ENCODE data around the gene BAG2. TPM values are rescaled to one million over a fixed set of nuclear protein-coding genes. Genes with fewer than 3 reads are reported as not detected.

The BAG2 gene
- total and polyA plus RNA-seq, 10 of the 15 experiments (the other 5 are each of a cell fraction or from before 2014, with no cell fraction given): 7.7 to 17.6 (median 9.6) TPM

- 96% methylated on average over 5 of the region's 5 CpGs for WGBS (ENCODE audit: insufficient coverage, insufficient replicate concordance, low lambda C conversion rate, missing lambda C conversion rate)
- TF ChIP-seq MXI1 (IDR thresholded peaks at IDR 0.05; ENCODE audit: low read depth, low read length) (no peak), HDGF (IDR thresholded peaks at IDR 0.05) (no peak), NBN (IDR thresholded peaks at IDR 0.05) (no peak), CTCF (IDR thresholded peaks at IDR 0.05 in 2 of 3, conservative IDR thresholded peaks at IDR 0.05 in 1 of 3; ENCODE audit: control insufficient read depth in 2 of 3, extremely low read depth in 1 of 3, insufficient read depth in 1 of 3, low read depth in 3 of 3, low read length in 3 of 3) (no peak), YY1 (IDR thresholded peaks at IDR 0.05; ENCODE audit: low read depth, low read length) (no peak), REST (IDR thresholded peaks at IDR 0.05; ENCODE audit: low read depth, low read length) (no peak), POU2F2 (IDR thresholded peaks at IDR 0.05; ENCODE audit: borderline replicate concordance, low read depth, low read length) (no peak), ZBED1 (IDR thresholded peaks at IDR 0.05; ENCODE audit: borderline replicate concordance) (no peak), RAD51 (IDR thresholded peaks at IDR 0.05) (no peak)
- TF ChIP-seq, protein P1, sequence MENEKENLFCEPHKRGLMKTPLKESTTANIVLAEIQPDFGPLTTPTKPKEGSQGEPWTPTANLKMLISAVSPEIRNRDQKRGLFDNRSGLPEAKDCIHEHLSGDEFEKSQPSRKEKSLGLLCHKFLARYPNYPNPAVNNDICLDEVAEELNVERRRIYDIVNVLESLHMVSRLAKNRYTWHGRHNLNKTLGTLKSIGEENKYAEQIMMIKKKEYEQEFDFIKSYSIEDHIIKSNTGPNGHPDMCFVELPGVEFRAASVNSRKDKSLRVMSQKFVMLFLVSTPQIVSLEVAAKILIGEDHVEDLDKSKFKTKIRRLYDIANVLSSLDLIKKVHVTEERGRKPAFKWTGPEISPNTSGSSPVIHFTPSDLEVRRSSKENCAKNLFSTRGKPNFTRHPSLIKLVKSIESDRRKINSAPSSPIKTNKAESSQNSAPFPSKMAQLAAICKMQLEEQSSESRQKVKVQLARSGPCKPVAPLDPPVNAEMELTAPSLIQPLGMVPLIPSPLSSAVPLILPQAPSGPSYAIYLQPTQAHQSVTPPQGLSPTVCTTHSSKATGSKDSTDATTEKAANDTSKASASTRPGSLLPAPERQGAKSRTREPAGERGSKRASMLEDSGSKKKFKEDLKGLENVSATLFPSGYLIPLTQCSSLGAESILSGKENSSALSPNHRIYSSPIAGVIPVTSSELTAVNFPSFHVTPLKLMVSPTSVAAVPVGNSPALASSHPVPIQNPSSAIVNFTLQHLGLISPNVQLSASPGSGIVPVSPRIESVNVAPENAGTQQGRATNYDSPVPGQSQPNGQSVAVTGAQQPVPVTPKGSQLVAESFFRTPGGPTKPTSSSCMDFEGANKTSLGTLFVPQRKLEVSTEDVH (IDR thresholded peaks at IDR 0.05; ENCODE audit: low read depth, partially characterized antibody): no peak
- TF ChIP-seq, protein P2, sequence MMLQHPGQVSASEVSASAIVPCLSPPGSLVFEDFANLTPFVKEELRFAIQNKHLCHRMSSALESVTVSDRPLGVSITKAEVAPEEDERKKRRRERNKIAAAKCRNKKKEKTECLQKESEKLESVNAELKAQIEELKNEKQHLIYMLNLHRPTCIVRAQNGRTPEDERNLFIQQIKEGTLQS (IDR thresholded peaks at IDR 0.05; ENCODE audit: borderline replicate concordance, extremely low read depth, low read depth, low read length): no peak
- TF ChIP-seq, protein P3, sequence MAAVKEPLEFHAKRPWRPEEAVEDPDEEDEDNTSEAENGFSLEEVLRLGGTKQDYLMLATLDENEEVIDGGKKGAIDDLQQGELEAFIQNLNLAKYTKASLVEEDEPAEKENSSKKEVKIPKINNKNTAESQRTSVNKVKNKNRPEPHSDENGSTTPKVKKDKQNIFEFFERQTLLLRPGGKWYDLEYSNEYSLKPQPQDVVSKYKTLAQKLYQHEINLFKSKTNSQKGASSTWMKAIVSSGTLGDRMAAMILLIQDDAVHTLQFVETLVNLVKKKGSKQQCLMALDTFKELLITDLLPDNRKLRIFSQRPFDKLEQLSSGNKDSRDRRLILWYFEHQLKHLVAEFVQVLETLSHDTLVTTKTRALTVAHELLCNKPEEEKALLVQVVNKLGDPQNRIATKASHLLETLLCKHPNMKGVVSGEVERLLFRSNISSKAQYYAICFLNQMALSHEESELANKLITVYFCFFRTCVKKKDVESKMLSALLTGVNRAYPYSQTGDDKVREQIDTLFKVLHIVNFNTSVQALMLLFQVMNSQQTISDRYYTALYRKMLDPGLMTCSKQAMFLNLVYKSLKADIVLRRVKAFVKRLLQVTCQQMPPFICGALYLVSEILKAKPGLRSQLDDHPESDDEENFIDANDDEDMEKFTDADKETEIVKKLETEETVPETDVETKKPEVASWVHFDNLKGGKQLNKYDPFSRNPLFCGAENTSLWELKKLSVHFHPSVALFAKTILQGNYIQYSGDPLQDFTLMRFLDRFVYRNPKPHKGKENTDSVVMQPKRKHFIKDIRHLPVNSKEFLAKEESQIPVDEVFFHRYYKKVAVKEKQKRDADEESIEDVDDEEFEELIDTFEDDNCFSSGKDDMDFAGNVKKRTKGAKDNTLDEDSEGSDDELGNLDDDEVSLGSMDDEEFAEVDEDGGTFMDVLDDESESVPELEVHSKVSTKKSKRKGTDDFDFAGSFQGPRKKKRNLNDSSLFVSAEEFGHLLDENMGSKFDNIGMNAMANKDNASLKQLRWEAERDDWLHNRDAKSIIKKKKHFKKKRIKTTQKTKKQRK (IDR thresholded peaks at IDR 0.05; ENCODE audit: low read depth, low read length): no peak
Measured at GRCh38 chr6:57147401-57147800, 24.7 kb upstream of the BAG2 start.

More at GRCh38 chr6:57147401-57147800, 24.7 kb upstream of the BAG2 start:
- H3K4me1 ChIP-seq (ENCODE audit: control insufficient read depth, insufficient read depth, low read length): no peaks in the 10 kb centered on the region
- H3K4me2 ChIP-seq (ENCODE audit: control insufficient read depth, insufficient read depth): no peak overlapping the region
- H3K4me3 ChIP-seq: no peak overlapping the region
- ChIA-PET CTCF (interaction anchor here (1.3 to 1.6 kb wide), 2 partner anchors 14 to 28 kb away, joined by 3 read pairs; no protein-coding TSS in a partner anchor), SMC1A (ENCODE audit: uncharacterized antibody, unreplicated experiment) (no interaction called here), POLR2A (no interaction called here), RAD21 (ENCODE audit: unreplicated experiment) (no interaction called here)
- ATAC-seq: no peak
- in situ Hi-C loops (cut with MboI): no loop called here
- no peak overlapping the region for H2AFZ ChIP-seq (ENCODE audit: control insufficient read depth, low read depth, low read length)
- BruUV-seq (replicated peaks): no TSS peak
- H3K27me3 ChIP-seq (replicated peaks in 1 of 2; ENCODE audit: control insufficient read depth in 2 of 2, insufficient read depth in 2 of 2, low read length in 1 of 2): no peaks in the 10 kb centered on the region
- no peak for FAIRE-seq
- intact Hi-C loops (cut with micrococcal nuclease; ENCODE audit: unreplicated experiment): no loop called here
- no peaks in the 10 kb centered on the region; the same call in 2 of the 3 replicates for H3K9me3 ChIP-seq (replicated peaks; ENCODE audit: control insufficient read depth, insufficient read depth, low read length)
- H3K36me3 ChIP-seq (ENCODE audit: control insufficient read depth in 2 of 2, insufficient read depth in 2 of 2, low read length in 1 of 2): peaks cover 0 to 14% of the 10 kb centered on the region in 2 experiments; a peak in 2 of 4 replicates
- no peak overlapping the region for H3K9ac ChIP-seq (ENCODE audit: control insufficient read depth, insufficient read depth, low read length)
- no peaks in the 10 kb centered on the region for H4K20me1 ChIP-seq (ENCODE audit: control insufficient read depth, insufficient read depth)
- no peak overlapping the region for H3K27ac ChIP-seq (ENCODE audit: control insufficient read depth, insufficient read depth)
- H3K79me2 ChIP-seq (ENCODE audit: control insufficient read depth, insufficient read depth, low read length): no peaks in the 10 kb centered on the region
- DNase-seq (ENCODE audit: low read depth, low spot score): no peak

All from GM12878 (cell line).